ENCODE results near the gene KMT5C. TPM values are rescaled to one million over a fixed set of nuclear protein-coding genes. Genes with fewer than 3 reads are reported as not detected.
A peak's percentile ranks its signal among the peaks of the same experiment; 100 is the strongest.

The KMT5C gene
- total RNA-seq, 6 donors from 2014 or later: 9.1 to 111 (median 15.6) TPM

DNA sequence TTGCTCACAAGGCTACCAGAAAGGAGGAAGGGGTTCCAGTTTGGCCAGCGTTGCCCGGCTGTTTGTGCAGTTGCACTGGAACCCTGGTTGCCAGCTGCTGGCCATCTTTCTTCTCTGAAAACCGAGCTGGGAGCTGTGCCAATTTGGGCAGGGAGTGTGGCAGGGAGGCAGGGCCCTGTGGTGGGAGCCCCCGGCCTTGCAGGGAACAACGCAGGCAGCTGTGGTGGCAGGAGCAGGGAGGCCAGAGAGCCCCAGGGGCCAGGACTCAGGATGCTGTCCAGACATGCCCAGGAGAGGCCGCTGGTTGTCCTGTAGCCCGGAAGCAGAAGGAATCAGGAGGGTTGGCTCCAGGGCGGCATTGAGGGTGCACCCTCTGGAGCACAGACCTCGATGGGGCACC is 4.8 kb downstream of the KMT5C start:
- WGBS, 2 donors: 80 to 89% methylated on average over 7 to 9 of the region's 9 CpGs
- H3K36me3 ChIP-seq: peaks cover 0 to 37% (median 21%) of the 10 kb centered on the region in 4 donors
- TF ChIP-seq POLR2A (IDR thresholded peaks at IDR 0.05) (no peak), POLR2AphosphoS5 (IDR thresholded peaks at IDR 0.05) (no peak), EP300 (IDR thresholded peaks at IDR 0.05) (no peak)
- TF ChIP-seq, protein P1, sequence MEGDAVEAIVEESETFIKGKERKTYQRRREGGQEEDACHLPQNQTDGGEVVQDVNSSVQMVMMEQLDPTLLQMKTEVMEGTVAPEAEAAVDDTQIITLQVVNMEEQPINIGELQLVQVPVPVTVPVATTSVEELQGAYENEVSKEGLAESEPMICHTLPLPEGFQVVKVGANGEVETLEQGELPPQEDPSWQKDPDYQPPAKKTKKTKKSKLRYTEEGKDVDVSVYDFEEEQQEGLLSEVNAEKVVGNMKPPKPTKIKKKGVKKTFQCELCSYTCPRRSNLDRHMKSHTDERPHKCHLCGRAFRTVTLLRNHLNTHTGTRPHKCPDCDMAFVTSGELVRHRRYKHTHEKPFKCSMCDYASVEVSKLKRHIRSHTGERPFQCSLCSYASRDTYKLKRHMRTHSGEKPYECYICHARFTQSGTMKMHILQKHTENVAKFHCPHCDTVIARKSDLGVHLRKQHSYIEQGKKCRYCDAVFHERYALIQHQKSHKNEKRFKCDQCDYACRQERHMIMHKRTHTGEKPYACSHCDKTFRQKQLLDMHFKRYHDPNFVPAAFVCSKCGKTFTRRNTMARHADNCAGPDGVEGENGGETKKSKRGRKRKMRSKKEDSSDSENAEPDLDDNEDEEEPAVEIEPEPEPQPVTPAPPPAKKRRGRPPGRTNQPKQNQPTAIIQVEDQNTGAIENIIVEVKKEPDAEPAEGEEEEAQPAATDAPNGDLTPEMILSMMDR (IDR thresholded peaks at IDR 0.05): no peak
- ATAC-seq (ENCODE audit: low FRiP score in 2 of 2) (no peak), DNase-seq (no peak)
- no peaks in the 10 kb centered on the region for H3K9me3 ChIP-seq
- no peaks in the 10 kb centered on the region for H3K27me3 ChIP-seq
- H3K4me3 ChIP-seq: no peak overlapping the region
- peaks cover 14 to 24% (median 19%) of the 10 kb centered on the region in 4 donors for H3K4me1 ChIP-seq
- H3K27ac ChIP-seq: no peak overlapping the region

DNA sequence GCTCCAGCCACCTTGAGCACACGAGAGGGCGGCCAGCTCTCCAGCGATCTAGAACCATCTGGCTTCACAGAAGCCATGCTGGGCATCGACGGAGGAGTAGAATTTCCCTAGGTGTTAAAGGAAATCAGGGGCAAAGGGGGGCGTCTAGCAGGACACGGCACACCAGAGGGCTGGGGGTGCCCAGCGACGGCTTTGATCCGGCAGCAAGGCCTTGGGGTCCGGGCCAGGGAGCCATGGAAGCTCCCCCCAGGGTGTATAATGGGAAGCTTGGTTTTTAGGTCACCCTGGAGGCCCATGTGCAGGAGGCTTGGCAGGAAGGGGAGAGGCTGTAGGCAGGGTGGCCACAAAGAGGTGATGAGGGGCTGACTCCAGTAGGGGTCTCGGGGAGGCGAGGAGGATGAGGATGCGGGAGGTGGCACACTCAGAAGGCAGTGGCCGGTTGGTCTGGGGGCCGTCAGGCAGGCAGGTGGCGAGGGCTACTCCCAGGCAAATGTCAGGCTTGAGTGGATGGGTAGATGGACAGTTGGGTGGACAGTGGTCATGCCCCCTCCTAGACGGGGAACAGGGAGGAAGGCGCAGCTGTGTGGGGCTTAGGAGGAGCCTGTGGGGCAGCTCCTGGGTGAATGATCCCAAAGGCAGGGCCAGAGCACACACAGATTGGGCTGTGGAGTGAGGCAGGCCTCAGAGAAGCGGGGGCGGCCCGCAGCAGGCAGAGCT is 5.6 kb downstream of the KMT5C start:
- DNase-seq (no peak), ATAC-seq (ENCODE audit: low FRiP score in 2 of 2) (no peak)
- H3K27me3 ChIP-seq: no peaks in the 10 kb centered on the region
- no peak overlapping the region for H3K27ac ChIP-seq
- no peak overlapping the region for H3K4me3 ChIP-seq
- no peak for TF ChIP-seq EP300 (IDR thresholded peaks at IDR 0.05)
- TF ChIP-seq, protein P1 (IDR thresholded peaks at IDR 0.05): no peak
- TF ChIP-seq POLR2A (IDR thresholded peaks at IDR 0.05): no peak
- TF ChIP-seq POLR2AphosphoS5 (IDR thresholded peaks at IDR 0.05): no peak
- peaks cover 0 to 37% (median 21%) of the 10 kb centered on the region in 4 donors for H3K36me3 ChIP-seq
- 86 to 90% methylated on average over 22 of the region's 22 CpGs for WGBS, 2 donors
- peaks cover 13 to 23% (median 16%) of the 10 kb centered on the region in 4 donors for H3K4me1 ChIP-seq
- H3K9me3 ChIP-seq: no peaks in the 10 kb centered on the region

DNA sequence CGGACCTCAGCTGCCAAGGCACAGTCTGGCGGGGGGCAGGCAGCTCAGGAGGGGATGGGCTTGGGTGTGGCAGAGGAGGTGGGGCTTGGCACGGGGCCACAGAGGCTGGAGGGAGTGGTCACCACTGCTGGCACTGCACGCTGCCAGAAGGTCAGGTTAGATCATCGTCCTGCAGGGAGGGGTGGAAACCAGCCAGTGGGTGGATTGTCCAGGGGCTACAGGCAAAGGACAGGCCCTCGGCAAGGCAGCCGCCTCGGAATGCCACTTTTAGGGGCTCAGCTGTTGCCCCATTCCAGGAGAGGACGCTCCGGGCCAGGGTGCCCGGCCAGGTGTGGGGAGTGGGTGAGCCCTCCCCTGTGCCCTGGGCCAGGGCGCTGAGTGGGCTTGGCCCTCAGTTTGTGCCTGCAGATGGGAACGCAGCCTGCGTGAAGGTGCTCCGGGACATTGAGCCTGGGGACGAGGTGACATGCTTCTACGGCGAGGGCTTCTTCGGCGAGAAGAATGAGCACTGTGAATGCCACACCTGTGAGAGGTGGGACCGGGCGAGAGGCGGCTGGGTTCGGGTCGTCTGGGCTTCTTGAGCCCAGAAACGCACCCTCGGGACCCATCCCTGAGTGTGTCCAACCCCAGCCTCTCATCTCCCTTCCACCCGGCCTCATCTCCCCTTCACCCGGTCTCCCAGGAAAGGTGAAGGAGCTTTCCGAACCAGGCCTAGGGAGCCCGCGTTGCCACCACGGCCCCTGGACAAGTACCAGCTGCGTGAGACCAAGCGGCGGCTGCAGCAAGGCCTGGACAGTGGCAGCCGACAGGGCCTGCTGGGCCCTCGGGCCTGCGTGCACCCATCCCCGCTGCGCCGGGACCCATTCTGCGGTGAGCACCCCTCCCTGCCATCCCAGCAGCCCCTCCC is 6.4 kb downstream of the KMT5C start:
- H3K36me3 ChIP-seq: peaks cover 0 to 37% (median 21%) of the 10 kb centered on the region in 4 donors
- TF ChIP-seq EP300 (IDR thresholded peaks at IDR 0.05) (no peak), POLR2AphosphoS5 (IDR thresholded peaks at IDR 0.05) (no peak), POLR2A (IDR thresholded peaks at IDR 0.05) (no peak)
- TF ChIP-seq, protein P1 (IDR thresholded peaks at IDR 0.05): no peak
- H3K9me3 ChIP-seq: no peaks in the 10 kb centered on the region
- H3K27me3 ChIP-seq: no peaks in the 10 kb centered on the region
- H3K4me3 ChIP-seq: no peak overlapping the region
- H3K27ac ChIP-seq: no peak overlapping the region
- 79 to 90% methylated on average over 17 to 40 of the region's 43 CpGs for WGBS, 2 donors
- ATAC-seq (ENCODE audit: low FRiP score in 2 of 2): peak in 1 of 2 donors; percentile 73
- peak in 1 of 2 donors; percentile 84 for DNase-seq
- H3K4me1 ChIP-seq: peaks cover 5 to 14% (median 9%) of the 10 kb centered on the region in 4 donors

DNA sequence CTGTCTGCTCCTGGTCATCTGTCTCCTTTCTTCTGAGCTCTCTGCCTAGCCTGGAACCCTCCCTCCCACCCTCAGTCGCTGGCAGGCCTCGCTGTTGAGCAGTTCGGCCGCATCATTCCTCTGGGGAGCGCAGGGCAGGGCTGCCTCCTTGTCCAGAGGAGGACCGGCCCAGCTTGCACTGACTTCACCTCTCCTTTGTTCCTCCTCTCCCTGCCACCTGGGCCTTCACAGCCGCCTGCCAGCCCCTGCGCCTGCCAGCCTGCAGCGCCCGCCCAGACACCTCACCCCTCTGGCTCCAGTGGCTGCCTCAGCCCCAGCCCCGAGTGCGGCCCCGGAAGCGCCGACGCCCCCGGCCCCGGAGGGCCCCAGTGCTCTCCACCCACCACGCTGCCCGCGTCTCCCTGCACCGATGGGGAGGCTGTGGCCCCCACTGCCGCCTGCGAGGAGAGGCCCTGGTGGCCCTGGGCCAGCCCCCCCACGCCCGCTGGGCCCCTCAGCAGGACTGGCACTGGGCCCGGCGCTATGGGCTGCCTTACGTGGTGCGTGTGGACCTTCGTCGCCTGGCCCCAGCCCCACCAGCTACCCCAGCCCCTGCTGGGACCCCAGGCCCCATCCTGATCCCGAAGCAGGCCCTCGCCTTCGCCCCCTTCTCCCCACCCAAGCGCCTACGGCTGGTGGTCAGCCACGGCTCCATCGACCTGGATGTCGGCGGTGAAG is 7.2 kb downstream of the KMT5C start:
- no peaks in the 10 kb centered on the region for H3K9me3 ChIP-seq
- 88 to 93% methylated on average over 21 to 37 of the region's 41 CpGs for WGBS, 2 donors
- ATAC-seq (ENCODE audit: low FRiP score in 2 of 2) (peak in 1 of 2 donors; percentile 74), DNase-seq (peak in 1 of 2 donors; percentile 82)
- TF ChIP-seq POLR2AphosphoS5 (IDR thresholded peaks at IDR 0.05): no peak
- TF ChIP-seq, protein P1 (IDR thresholded peaks at IDR 0.05): no peak
- TF ChIP-seq POLR2A (IDR thresholded peaks at IDR 0.05): no peak
- TF ChIP-seq EP300 (IDR thresholded peaks at IDR 0.05): no peak
- H3K4me3 ChIP-seq: no peak overlapping the region
- H3K36me3 ChIP-seq: peaks cover 0 to 37% (median 20%) of the 10 kb centered on the region in 4 donors
- H3K27ac ChIP-seq: no peak overlapping the region
- peaks cover 0 to 4% (median 1%) of the 10 kb centered on the region in 4 donors for H3K27me3 ChIP-seq
- peaks cover 0 to 10% (median 1%) of the 10 kb centered on the region in 4 donors for H3K4me1 ChIP-seq

Measured in upper lobe of left lung (tissue), 6 donors.